Sigmoid colon (tissue), 7 donors: ENCODE data around the gene LRFN2. TPM values are rescaled to one million over a fixed set of nuclear protein-coding genes. Genes with fewer than 3 reads are reported as not detected.

Experiments
- DNase-seq: peaks from one replicate; pipeline ENCODE4 v3.0.0-alpha.2; 2019
- H3K27ac ChIP-seq, 4 donors: fragments of 200-600 bp; sonication (generic); one replicate each; pipeline ENCODE4 v1.5.1; 2016 to 2019; ENCODE audit warnings: mild to moderate bottlenecking in 1 of 4
- H3K27me3 ChIP-seq, 3 donors: fragments of 200-600 bp; sonication (generic); one replicate each; pipeline ENCODE4 v1.5.1; 2019; ENCODE audit warnings: mild to moderate bottlenecking in 1 of 3
- H3K36me3 ChIP-seq, 4 donors: fragments of 200-600 bp; sonication (generic); one replicate each; pipeline ENCODE4 v1.5.1; 2016 to 2019
- H3K4me1 ChIP-seq, 4 donors: fragments of 200-600 bp; sonication (generic); one replicate each; pipeline ENCODE4 v1.5.1; 2017 to 2019
- H3K4me3 ChIP-seq, 4 donors: fragments of 200-600 bp; sonication (generic); one replicate each; pipeline ENCODE4 v1.5.1; 2017 to 2019; ENCODE audit warnings: mild to moderate bottlenecking in 2 of 4, moderate library complexity in 1 of 4
- H3K9me3 ChIP-seq, 4 donors: fragments of 200-600 bp in 3 of 4; sonication (generic) in 3 of 4; one replicate each; pipeline versions ENCODE4 v1.5.1 to v1.6.1; 2013 to 2019
- CTCF ChIP-seq, 4 experiments: fragments of 450-650 bp in 3 of 4; fragments of 200-600 bp in 1 of 4; IDR thresholded peaks; one replicate each; pipeline ENCODE4 v1.5.1; 2016 to 2019; ENCODE audit warnings: antibody characterized with exemption in 4 of 4, mild to moderate bottlenecking in 3 of 4, moderate library complexity in 2 of 4
- EP300 ChIP-seq, 4 donors: sonication (generic); formaldehyde crosslinking; IDR thresholded peaks; one replicate each; pipeline ENCODE4 v1.6.1; 2017; ENCODE audit warnings: antibody characterized with exemption in 4 of 4
- POLR2A ChIP-seq, 2 donors: fragments of 450-650 bp; IDR thresholded peaks; one replicate each; pipeline ENCODE4 v1.6.1; 2016; ENCODE audit warnings: antibody characterized with exemption in 2 of 2, mild to moderate bottlenecking in 2 of 2, moderate library complexity in 2 of 2
- POLR2AphosphoS5 ChIP-seq, 4 donors: sonication (generic); formaldehyde crosslinking; IDR thresholded peaks; one replicate each; pipeline ENCODE4 v1.6.1; 2017; ENCODE audit warnings: antibody characterized with exemption in 4 of 4
- WGBS, 2 donors: extraction: QIAGEN DNeasy Blood & Tissue Kit; methylation state at CpG; one replicate each; pipeline ENCODE4 v1.1.7; 2013; 5-methylcytosine and 5-hydroxymethylcytosine counted together
- intact Hi-C: fragments of 100-400 bp; cut with DNase I; formaldehyde crosslinking; loops from one replicate; pipeline ENCODE4 v1.15.1; 2023
- polyA plus RNA-seq, 3 donors: library from polyadenylated mRNA; stranded (reverse); fragments of 200-250 nt; gene quantifications; one replicate each; pipeline ENCODE4 v1.2.3, GENCODE V29; 2013
- total RNA-seq, 4 donors: library from RNA; depleted of rRNA; stranded (reverse); fragments of >200 nt; gene quantifications; one replicate each; pipeline ENCODE4 v1.1.0, GENCODE V29; 2016
- donor health status: healthy with polysubstance abuse.
- donor health status: Bipolar disorder and iron deficiency.
- donor health status: healthy.

LRFN2 gene
- total and polyA plus RNA-seq, 7 donors, result 0.10 to 0.60 (median 0.49) TPM; not detected in 4

- Histone ChIP-seq H3K27me3 (no peaks in the 10 kb centered on the region), H3K36me3 (no peaks in the 10 kb centered on the region), H3K4me1 (no peaks in the 10 kb centered on the region), H3K9me3 (no peaks in the 10 kb centered on the region), H3K4me3 (no peak overlapping the region), H3K27ac (no peak overlapping the region)
- WGBS, 2 donors, result 77 to 80% methylated on average over 3 of the region's 3 CpGs
- DNase-seq, result no peak
- TF ChIP-seq POLR2AphosphoS5 (IDR thresholded peaks at IDR 0.05), result no peak
- intact Hi-C loops, result no loop called here
Measured at GRCh38 chr6:40535110-40535818, 51.9 kb downstream of the LRFN2 start.

GRCh38 chr6:40532349-40533000 lies 54.7 kb downstream of the LRFN2 start:
- Histone ChIP-seq H3K4me3 (no peak overlapping the region), H3K27me3 (no peaks in the 10 kb centered on the region), H3K36me3 (no peaks in the 10 kb centered on the region), H3K27ac (no peak overlapping the region), H3K4me1 (no peaks in the 10 kb centered on the region), H3K9me3 (no peaks in the 10 kb centered on the region)
- TF ChIP-seq POLR2AphosphoS5 (IDR thresholded peaks at IDR 0.05), result no peak
- no peak for TF ChIP-seq POLR2A (IDR thresholded peaks at IDR 0.05)
- no peak for TF ChIP-seq EP300 (IDR thresholded peaks at IDR 0.05)
- no peak for TF ChIP-seq CTCF (IDR thresholded peaks at IDR 0.05)
- 62 to 91% methylated on average over 7 of the region's 7 CpGs for WGBS, 2 donors
- intact Hi-C loops, result no loop called here
- no peak for DNase-seq

- TF ChIP-seq CTCF (IDR thresholded peaks at IDR 0.05), result no peak
- no peak for TF ChIP-seq POLR2AphosphoS5 (IDR thresholded peaks at IDR 0.05)
- no peak for TF ChIP-seq EP300 (IDR thresholded peaks at IDR 0.05)
- no peak for TF ChIP-seq POLR2A (IDR thresholded peaks at IDR 0.05)
- Histone ChIP-seq H3K36me3 (no peaks in the 10 kb centered on the region), H3K9me3 (no peaks in the 10 kb centered on the region), H3K27ac (no peak overlapping the region), H3K4me3 (no peak overlapping the region), H3K4me1 (no peaks in the 10 kb centered on the region), H3K27me3 (no peaks in the 10 kb centered on the region)
- no peak for DNase-seq
- 84 to 85% methylated on average over 5 of the region's 5 CpGs for whole genome bisulfite sequencing, 2 donors
- intact Hi-C loops, result no loop called here
Measured at GRCh38 chr6:40529919-40530318, 57.2 kb downstream of the LRFN2 start.

- no peak overlapping the region for H3K27ac ChIP-seq
- H3K4me3 ChIP-seq, result no peak overlapping the region
- no peaks in the 10 kb centered on the region for H3K9me3 ChIP-seq
- H3K36me3 ChIP-seq, result no peaks in the 10 kb centered on the region
- no peak for TF ChIP-seq EP300 (IDR thresholded peaks at IDR 0.05)
- no peak for TF ChIP-seq POLR2AphosphoS5 (IDR thresholded peaks at IDR 0.05)
- TF ChIP-seq CTCF (IDR thresholded peaks at IDR 0.05), result no peak
- TF ChIP-seq POLR2A (IDR thresholded peaks at IDR 0.05), result no peak
- intact Hi-C loops, result no loop called here
- H3K27me3 ChIP-seq, result no peaks in the 10 kb centered on the region
- 67 to 78% methylated on average over 4 of the region's 4 CpGs for WGBS, 2 donors
- H3K4me1 ChIP-seq, result no peaks in the 10 kb centered on the region
- DNase-seq, result no peak
Measured at GRCh38 chr6:40529040-40529439, 58.1 kb downstream of the LRFN2 start.

- intact Hi-C loops, result no loop called here
- DNase-seq, result no peak
- no peak overlapping the region for H3K27ac ChIP-seq
- no peaks in the 10 kb centered on the region for H3K9me3 ChIP-seq
- no peak overlapping the region for H3K4me3 ChIP-seq
- H3K36me3 ChIP-seq, result no peaks in the 10 kb centered on the region
- WGBS, 2 donors, result 75 to 93% methylated on average over 5 of the region's 5 CpGs
- no peaks in the 10 kb centered on the region for H3K4me1 ChIP-seq
- TF ChIP-seq POLR2A (IDR thresholded peaks at IDR 0.05), result no peak
- no peak for TF ChIP-seq EP300 (IDR thresholded peaks at IDR 0.05)
- TF ChIP-seq CTCF (IDR thresholded peaks at IDR 0.05), result no peak
- TF ChIP-seq POLR2AphosphoS5 (IDR thresholded peaks at IDR 0.05), result no peak
- H3K27me3 ChIP-seq, result no peaks in the 10 kb centered on the region
Measured at GRCh38 chr6:40528051-40528450, 59.1 kb downstream of the LRFN2 start.
